Measurements from ENCODE around the gene DNAJC3. TPM values are rescaled to one million over a fixed set of nuclear protein-coding genes. Genes with fewer than 3 reads are reported as not detected.

Gene DNAJC3
- total and polyA plus RNA-seq, 2 experiments from 2014 or later: 19.5 to 27.5 TPM

DNA sequence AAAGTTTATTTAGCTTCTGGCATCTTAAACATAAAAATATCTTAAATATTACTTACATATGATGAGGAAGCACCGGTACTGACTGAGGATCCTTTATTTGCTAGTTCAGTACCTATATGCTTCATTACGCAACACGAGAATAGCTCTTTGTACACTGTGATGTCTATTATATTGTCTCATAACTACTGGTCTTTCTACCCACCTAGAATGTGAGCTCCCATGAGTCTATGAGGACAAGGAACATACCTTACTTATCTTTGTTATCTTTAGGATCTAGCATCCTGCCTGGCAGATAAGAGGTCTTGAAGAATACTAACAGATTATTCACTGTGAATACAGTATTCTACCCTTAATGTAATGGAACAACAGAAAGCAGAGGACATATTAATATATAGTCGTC is 124.9 kb downstream of the DNAJC3 start:
- Histone ChIP-seq H3K4me3 (no peak overlapping the region), H3F3A (replicated peaks; ENCODE audit: low read depth) (no peaks in the 10 kb centered on the region), H3K9me2 (ENCODE audit: insufficient read depth) (no peaks in the 10 kb centered on the region), H3K36me3 (ENCODE audit: insufficient read depth) (peaks cover 5% of the 10 kb centered on the region; the same call in 1 of the 2 replicates), H4K20me1 (replicated peaks; ENCODE audit: insufficient read depth) (no peaks in the 10 kb centered on the region), H3K27me3 (ENCODE audit: insufficient read depth) (no peaks in the 10 kb centered on the region), H3K27ac (ENCODE audit: low read depth) (no peak overlapping the region), H3K4me2 (no peak overlapping the region), H3K79me2 (replicated peaks; ENCODE audit: insufficient read depth) (no peaks in the 10 kb centered on the region), H2AFZ (no peak overlapping the region), H3K4me1 (ENCODE audit: insufficient read depth) (no peaks in the 10 kb centered on the region)
- TF ChIP-seq STAT1 (IDR thresholded peaks at IDR 0.05; ENCODE audit: unreplicated experiment) (no peak), EZH2phosphoT487 (IDR thresholded peaks at IDR 0.05; ENCODE audit: unreplicated experiment) (no peak), EZH2 (IDR thresholded peaks at IDR 0.05; ENCODE audit: low read depth, unreplicated experiment) (no peak), ETS1 (IDR thresholded peaks at IDR 0.05) (no peak), REST (IDR thresholded peaks at IDR 0.05; ENCODE audit: unreplicated experiment) (no peak), ZNF114 (CRISPR knock-in tag; IDR thresholded peaks at IDR 0.05) (no peak), POLR2AphosphoS5 (IDR thresholded peaks at IDR 0.05; ENCODE audit: low read depth) (no peak), JUNB (IDR thresholded peaks at IDR 0.05; ENCODE audit: unreplicated experiment) (no peak)
- Mint-ChIP-seq H3K9me3 (peaks cover 10% of the 10 kb centered on the region), H3K27me3 (ENCODE audit: insufficient read depth, low read depth, poor library complexity) (peaks cover 3% of the 10 kb centered on the region), H3K4me1 (no peaks in the 10 kb centered on the region), H3K36me3 (ENCODE audit: low read depth) (peaks cover 31% of the 10 kb centered on the region; the same call in 2 of the 3 replicates), H3K27ac (no peak overlapping the region), H3K4me3 (no peak overlapping the region)
- DNase-seq (ENCODE audit: low spot score) (no peak), ATAC-seq (no peak)

DNA sequence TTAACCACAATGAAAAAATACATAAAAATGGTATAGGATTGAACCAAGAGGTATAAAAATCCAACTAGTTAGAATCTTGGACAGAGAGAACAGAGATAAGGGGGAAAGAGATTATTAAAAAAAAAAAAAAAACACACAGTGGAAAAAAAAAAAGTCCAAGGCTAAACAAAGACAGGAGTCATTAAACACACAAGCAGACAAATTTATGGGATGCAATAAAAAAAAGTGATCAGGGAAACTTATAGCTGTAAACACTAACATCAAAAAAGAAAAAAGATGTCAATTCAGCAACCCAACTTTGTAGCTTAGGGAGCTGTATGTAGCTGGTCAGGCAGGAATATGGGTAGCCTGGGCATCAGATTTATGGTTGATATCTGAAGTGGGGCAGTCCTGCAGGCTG is 129.0 kb downstream of the DNAJC3 start:
- Histone ChIP-seq H3K4me2 (no peak overlapping the region), H2AFZ (no peak overlapping the region), H3K27ac (ENCODE audit: low read depth) (no peak overlapping the region), H3K4me1 (ENCODE audit: insufficient read depth) (no peaks in the 10 kb centered on the region), H3K4me3 (no peak overlapping the region), H3K27me3 (ENCODE audit: insufficient read depth) (no peaks in the 10 kb centered on the region), H4K20me1 (replicated peaks; ENCODE audit: insufficient read depth) (no peaks in the 10 kb centered on the region), H3K79me2 (replicated peaks; ENCODE audit: insufficient read depth) (no peaks in the 10 kb centered on the region), H3K36me3 (ENCODE audit: insufficient read depth) (peaks cover 5% of the 10 kb centered on the region; the same call in 1 of the 2 replicates), H3F3A (replicated peaks; ENCODE audit: low read depth) (no peaks in the 10 kb centered on the region), H3K9me2 (ENCODE audit: insufficient read depth) (no peaks in the 10 kb centered on the region)
- H3K27ac Mint-ChIP-seq: no peak overlapping the region
- peaks cover 3% of the 10 kb centered on the region for H3K27me3 Mint-ChIP-seq (ENCODE audit: insufficient read depth, low read depth, poor library complexity)
- no peak for DNase-seq (ENCODE audit: low spot score)
- H3K9me3 Mint-ChIP-seq: peaks cover 10% of the 10 kb centered on the region
- no peak overlapping the region for H3K4me3 Mint-ChIP-seq
- no peak for ATAC-seq
- peaks cover 31% of the 10 kb centered on the region; the same call in 2 of the 3 replicates for H3K36me3 Mint-ChIP-seq (ENCODE audit: low read depth)
- no peaks in the 10 kb centered on the region for H3K4me1 Mint-ChIP-seq
- TF ChIP-seq ZNF114 (CRISPR knock-in tag; IDR thresholded peaks at IDR 0.05) (no peak), JUNB (IDR thresholded peaks at IDR 0.05; ENCODE audit: unreplicated experiment) (no peak), ETS1 (IDR thresholded peaks at IDR 0.05) (no peak), EZH2 (IDR thresholded peaks at IDR 0.05; ENCODE audit: low read depth, unreplicated experiment) (no peak), CREB1 (CRISPR knock-in tag; IDR thresholded peaks at IDR 0.05; ENCODE audit: low read depth) (no peak)
- TF ChIP-seq, protein P1, sequence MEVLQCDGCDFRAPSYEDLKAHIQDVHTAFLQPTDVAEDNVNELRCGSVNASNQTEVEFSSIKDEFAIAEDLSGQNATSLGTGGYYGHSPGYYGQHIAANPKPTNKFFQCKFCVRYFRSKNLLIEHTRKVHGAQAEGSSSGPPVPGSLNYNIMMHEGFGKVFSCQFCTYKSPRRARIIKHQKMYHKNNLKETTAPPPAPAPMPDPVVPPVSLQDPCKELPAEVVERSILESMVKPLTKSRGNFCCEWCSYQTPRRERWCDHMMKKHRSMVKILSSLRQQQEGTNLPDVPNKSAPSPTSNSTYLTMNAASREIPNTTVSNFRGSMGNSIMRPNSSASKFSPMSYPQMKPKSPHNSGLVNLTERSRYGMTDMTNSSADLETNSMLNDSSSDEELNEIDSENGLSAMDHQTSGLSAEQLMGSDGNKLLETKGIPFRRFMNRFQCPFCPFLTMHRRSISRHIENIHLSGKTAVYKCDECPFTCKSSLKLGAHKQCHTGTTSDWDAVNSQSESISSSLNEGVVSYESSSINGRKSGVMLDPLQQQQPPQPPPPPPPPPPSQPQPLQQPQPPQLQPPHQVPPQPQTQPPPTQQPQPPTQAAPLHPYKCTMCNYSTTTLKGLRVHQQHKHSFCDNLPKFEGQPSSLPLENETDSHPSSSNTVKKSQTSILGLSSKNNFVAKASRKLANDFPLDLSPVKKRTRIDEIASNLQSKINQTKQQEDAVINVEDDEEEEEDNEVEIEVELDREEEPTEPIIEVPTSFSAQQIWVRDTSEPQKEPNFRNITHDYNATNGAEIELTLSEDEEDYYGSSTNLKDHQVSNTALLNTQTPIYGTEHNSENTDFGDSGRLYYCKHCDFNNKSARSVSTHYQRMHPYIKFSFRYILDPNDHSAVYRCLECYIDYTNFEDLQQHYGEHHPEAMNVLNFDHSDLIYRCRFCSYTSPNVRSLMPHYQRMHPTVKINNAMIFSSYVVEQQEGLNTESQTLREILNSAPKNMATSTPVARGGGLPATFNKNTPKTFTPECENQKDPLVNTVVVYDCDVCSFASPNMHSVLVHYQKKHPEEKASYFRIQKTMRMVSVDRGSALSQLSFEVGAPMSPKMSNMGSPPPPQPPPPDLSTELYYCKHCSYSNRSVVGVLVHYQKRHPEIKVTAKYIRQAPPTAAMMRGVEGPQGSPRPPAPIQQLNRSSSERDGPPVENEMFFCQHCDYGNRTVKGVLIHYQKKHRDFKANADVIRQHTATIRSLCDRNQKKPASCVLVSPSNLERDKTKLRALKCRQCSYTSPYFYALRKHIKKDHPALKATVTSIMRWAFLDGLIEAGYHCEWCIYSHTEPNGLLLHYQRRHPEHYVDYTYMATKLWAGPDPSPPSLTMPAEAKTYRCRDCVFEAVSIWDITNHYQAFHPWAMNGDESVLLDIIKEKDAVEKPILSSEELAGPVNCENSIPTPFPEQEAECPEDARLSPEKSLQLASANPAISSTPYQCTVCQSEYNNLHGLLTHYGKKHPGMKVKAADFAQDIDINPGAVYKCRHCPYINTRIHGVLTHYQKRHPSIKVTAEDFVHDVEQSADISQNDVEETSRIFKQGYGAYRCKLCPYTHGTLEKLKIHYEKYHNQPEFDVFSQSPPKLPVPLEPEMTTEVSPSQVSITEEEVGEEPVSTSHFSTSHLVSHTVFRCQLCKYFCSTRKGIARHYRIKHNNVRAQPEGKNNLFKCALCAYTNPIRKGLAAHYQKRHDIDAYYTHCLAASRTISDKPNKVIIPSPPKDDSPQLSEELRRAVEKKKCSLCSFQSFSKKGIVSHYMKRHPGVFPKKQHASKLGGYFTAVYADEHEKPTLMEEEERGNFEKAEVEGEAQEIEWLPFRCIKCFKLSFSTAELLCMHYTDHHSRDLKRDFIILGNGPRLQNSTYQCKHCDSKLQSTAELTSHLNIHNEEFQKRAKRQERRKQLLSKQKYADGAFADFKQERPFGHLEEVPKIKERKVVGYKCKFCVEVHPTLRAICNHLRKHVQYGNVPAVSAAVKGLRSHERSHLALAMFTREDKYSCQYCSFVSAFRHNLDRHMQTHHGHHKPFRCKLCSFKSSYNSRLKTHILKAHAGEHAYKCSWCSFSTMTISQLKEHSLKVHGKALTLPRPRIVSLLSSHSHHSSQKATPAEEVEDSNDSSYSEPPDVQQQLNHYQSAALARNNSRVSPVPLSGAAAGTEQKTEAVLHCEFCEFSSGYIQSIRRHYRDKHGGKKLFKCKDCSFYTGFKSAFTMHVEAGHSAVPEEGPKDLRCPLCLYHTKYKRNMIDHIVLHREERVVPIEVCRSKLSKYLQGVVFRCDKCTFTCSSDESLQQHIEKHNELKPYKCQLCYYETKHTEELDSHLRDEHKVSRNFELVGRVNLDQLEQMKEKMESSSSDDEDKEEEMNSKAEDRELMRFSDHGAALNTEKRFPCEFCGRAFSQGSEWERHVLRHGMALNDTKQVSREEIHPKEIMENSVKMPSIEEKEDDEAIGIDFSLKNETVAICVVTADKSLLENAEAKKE (CRISPR knock-in tag; IDR thresholded peaks at IDR 0.05): no peak

Measured in GM23338 (cell line).